HG03457 (cell line): ENCODE results near the gene SEC14L1.
"Not testable (repeated sequence)": the region's sequence is repeated elsewhere in the genome, so short reads cannot be mapped to it uniquely, and the experiment has no call there.

Experiments used
- ATAC-seq: cut with Tn5 transposase; IDR thresholded peaks from one replicate; pipeline ENCODE4 v1.9.1; 2021; ENCODE audit warnings: moderate number of reproducible peaks; ENCODE audit not compliant: unreplicated experiment

SEC14L1 gene

DNA sequence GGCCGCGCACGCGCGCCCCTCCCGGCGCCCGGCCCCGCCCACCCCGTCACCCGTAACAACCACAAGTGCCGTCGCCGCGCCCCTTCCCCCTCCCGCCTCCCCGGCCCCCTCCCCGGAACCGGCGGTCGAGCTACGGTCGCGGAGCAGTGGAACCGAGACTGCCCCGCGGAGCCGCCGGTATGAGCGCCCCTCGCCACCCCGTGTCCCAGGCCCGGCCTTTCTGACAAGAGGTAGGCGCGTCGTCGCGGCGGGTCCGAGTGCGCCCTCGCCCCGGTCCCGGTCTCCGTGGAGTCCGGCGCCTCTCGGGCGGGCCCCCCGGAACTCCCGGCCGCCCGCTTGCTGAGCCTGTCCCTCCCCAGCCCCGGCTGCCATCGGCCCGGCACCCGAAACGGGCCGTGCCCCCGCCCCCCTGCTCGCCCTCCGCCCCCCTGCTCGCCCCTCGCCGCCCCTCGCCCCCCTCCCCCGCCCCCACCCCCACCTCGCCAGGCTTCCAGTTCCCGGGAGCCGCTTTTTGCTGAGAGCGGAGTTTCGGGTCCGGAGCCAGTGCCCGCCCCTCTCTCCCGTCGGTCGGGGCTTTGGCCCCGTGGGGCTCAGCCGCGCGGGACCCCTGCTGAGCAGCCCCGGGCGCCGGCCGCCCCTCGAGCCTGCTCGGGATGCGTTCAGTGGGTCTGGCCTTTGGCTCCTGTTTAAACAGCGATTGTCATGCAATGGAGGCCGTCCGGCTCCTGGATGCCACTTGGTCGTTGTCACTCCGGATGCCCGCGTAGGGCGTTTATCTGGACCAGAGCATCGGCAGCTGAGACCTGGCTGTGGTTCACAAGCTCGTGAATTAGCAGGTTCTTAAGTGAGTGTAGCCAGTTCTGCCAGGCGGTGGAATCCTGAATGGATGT lies at the start of gene SEC14L1:
Gene SEC14L1, plus strand, starts transcription at position 92 of the 890 bp plus-strand sequence. CDS start 2,628 bp downstream, outside the sequence.
- ATAC-seq: peak; percentile 29

DNA sequence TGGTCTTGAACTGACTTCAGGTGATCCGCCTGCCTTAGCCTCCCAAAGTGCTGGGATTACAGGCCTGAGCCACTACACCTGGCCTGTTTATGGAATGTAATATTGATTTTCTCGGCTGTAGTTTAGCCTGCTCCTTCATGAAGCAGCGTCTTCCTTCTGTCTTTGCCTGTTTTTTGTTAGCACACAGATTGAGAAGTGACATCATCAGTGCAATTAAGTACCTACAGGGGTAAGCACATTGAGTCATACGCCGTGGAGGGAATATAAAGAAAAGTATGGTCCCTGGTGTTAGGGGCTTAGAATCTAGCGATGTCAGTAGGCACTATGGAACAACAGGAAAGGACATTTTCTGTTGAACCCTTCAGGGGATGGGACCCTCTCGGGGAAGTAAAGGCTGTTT lies 48.7 kb upstream of the SEC14L1 start:
- ATAC-seq: no peak

DNA sequence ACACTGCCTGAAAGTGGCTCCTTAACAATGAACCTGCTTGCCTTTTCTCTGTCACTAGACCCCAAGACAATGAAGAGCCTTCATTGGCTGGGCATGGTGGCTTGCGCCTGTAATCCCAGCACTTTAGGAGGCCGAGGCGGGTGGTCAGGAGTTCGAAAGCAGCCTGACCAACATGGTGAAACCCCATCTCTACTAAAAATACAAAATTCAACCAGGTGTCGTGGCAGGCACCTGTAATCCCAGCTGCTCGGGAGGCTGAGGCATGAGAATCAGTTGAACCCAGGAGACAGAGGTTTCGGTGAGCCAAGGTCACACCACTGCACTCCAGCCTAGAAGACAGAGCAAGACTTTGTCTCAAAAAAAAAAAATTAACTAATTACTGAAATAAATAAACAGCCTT lies 45.3 kb upstream of the SEC14L1 start:
- no peak for ATAC-seq

DNA sequence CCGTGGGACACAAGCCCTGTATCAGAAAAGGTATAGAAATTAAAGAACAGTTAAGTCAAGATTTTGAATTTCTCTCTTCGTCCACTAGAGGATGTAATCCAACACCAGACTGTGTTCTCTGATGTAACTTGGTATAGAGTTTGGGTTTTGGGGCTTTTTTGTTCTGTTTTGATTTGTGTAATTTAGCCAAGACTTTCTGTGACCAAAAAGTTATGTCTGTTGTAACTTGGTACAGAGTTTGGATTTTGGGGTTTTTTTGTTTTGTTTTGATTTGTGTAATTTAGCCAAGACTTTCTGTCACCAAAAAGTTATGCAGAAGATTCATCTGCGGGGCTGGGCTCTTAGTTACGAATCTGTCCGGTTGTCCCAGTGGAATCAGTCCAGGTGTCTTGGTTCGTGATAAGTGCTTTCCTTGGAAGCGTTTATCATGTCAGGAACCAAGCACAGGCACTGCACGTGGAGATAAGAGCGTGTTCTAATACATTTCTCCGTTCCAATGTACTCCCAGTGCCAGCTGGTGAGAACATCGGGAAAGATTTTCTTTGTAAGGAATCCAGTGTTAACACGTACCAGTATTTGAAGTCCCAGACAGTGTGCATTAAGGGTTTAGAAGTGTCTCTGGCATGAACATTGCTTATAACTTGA lies 44.1 kb upstream of the SEC14L1 start:
- no peak for ATAC-seq

DNA sequence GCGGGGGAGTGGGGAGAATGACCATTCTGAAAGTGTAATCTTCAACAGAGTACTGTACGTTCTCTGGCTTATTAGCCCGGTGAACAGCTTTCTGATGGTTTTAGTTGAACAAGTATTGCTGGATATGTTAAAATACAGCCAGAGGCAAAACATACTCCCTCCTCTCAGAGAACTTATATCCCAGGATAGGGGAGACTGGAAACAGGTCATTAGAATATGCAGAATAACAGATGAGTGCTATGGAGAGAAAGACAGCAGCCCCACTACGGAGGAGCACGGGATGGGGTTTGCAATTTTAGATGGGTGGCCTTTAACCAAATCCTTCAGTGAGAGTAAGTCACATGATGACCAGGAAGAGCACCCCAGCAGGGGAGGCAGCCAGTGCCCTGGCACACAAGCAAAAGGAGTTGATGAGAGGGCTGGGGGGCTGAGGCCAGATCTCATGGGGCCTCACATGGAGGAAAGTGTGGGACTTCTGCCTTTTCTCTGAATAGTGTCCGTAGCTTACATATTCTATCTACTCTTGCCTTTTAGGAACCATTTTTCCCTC lies 43.1 kb upstream of the SEC14L1 start:
- no peak for ATAC-seq

DNA sequence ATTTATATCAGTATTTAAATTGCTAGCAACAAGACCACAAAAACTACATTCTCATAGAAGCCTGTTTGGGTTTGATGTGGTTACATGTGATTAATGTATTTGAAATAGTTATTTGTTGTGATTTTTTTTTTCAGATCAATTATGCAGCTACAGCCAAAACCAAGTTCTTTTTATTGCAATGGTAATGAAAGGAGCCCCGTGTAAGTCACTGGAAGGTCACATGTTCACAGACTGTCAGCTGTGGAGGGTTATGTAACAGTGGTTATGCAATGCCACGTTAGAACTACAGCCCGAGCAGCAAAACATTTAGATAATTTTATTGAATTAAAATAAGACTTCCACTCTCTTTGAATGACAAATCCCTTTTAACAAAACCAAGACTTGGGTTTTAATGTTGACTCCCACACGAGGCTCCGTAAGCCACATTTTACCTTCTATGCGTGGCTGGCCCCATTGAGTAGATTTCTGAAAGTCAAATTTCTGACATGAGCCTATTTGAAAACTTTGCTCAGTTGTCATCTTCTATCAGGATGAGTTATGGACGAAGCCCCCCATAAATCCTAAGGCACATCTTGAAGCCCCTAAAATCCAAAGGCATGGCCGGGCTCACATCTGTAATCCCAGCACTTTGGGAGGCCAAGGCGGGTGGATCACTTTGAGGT lies 41.8 kb upstream of the SEC14L1 start:
- ATAC-seq: no peak

DNA sequence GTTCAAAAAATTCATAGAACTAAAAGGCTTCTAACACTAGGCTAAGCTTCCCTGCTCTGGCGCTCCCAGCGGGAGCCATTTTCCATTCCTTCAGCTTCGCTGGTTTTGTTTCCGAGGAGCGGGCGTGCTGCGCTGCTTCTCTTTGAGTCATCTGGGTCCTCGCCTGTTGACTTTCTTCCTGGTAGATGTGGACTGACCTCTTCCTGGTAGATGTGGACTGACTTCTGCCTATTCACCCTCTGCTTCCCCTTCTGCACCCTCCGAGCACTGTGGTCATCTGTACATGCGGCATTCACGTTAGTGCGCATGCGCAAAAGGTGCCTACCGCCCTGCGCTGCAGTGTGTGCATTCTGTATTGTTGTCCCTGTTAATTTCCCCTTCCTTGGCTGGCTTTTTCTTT lies 40.8 kb upstream of the SEC14L1 start:
- ATAC-seq: no peak

DNA sequence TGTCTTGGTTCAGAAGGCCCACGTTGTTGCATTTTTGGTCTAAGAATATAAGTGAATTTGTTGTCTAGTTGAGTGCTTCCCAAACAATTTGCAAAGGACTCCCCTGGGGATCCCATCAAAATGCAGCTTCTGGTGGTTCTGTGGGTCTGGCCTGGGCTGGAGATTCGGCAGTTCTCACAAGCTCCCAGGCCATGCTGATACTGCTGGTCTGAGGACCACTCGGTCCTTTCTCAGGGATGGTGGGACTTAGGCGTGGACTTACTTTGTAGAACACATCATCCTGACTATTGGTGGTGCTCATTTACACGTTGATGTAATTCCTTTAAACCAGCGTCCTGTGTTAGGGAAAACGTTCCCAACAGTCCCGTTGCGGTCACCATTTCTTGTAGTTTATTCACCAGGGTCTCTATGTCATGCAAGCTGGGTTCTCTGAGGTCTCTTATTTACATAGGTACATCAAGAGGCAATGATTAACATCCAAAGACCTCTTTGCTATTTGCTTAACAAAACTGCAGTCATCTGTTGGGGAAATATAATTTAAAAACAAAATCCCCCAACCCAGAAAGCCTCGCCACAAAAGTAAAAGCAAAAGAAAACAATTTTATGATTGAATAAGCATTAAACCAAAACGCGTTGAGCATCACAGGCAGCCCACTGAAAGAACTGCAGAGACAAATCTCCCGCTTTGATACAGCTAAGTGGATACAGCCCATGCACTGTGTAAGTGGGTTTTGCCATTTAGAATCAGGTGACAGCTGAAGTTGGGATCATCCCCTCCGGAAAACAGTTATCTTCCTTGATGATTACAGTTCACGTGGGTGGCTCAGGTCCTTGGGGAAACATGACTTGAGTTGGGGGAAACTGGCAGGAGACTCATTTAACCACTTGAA lies 39.0 kb upstream of the SEC14L1 start:
- no peak for ATAC-seq

DNA sequence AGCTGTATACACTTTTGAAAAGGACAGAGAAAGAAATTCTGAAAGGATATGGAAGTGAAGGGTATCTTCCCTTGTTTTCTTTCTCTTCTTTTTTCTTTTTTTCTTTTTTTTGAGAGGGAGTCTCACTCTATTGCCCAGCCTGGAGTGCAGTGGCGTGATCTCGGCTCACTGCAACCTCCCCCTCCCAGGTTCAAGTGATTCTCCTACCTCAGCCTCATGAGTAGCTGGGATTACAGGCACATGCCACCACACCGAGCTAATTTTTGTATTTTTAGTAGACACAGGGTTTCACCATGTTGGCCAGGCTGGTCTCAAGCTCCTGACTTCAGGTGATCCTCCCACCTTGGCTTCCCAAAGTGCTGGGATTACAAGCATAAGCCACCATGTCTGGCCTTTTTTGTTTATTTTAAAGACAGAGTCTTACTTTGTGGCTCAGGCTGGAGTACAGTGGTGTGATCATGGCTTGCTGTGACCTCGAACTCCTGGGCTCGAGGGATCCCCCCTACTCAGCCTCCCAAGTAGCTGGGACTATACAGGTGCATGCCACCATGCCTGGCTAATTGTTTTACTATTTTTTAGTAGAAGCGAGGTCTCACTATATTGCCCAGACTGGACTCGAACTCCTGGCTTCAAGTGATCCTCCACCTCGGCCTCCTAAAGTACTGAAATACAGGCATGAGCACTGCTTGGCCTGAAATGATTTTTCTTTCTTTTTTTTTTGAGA lies 38.2 kb upstream of the SEC14L1 start:
- ATAC-seq: not testable (repeated sequence)

DNA sequence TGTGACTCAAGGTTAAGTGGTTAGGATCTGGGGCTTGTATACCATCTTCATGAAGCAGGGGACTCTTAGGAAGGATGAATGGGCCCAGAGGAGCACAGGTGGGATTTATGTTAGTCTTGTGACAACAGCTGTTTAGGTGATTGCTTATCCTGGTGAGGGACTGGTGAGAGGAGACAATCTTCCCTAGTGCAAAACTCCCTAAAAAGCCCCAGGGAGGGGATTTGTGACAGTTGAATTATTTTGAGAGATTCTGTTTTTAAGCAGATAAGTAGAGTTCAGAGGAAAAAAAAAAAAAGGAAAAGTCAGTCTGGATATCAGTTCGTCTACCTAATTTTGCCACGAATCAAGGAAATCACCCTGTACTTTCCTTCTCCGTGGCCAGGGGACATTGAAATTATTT lies 35.1 kb upstream of the SEC14L1 start:
- no peak for ATAC-seq

DNA sequence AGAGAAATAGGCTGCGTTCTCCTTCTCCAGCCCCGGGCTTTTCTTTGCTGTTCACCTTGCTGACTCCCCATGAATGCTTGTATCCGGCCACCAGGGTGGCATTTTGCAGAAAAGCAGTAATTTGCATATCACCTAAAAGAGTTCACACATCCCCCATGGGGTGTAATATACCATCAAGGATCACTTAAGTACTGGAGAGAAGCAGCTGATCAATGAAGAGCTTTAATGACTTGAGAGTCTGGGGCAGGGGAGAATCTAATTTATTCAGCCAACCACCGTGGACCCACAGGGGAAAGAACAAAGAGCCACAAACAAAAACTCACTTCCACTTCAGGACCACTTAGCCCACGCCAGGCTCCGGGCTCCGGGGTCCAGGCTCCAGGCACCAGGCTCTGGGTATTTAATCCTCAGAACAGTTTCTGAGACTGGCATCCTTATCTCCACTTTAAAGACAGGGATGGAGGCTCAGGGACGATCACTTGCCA lies 33.9 kb upstream of the SEC14L1 start:
- ATAC-seq: no peak

DNA sequence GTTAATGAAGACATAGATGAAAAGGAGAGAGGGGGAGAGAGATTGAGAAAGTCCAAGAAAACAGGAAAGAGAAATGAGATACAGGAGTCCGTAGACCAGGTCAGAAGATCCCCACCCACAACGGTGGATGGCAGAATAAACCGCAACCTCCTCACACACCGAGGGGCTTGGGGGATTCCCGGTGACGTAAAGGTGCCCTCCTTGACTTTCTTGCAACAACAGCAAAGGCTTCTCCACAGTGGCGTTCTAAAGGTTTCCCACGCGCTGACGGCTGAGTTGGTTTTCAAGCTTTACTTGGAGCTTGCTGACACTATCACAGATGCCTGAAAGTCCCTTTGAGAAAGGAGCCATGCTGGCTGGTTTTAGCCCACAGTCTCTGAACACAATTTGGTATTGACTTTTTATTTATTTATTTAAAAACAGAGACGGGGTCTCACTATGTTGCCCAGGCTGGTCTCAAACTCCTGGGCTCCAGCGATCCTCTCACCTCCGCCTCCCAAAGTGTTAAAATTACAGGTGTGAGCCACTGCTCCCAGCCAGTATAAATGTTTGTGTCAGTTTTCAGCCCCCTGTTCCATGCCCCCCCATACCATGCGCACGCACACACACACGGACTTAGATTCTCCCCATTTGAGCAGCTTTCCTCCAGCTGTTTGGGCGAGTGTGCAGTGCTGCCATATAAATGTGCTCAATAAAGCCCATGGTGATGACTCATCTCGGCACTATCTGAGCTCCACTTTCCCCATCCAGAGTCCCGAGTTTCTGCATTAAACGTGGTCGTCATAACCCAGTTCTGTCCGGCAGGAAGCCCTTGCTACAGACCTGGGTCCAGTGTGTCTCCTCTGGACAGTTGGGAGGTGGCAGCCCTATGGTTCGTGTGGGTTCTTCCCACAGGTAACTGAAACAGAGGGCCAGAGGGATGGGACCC lies 33.0 kb upstream of the SEC14L1 start:
- ATAC-seq: no peak

DNA sequence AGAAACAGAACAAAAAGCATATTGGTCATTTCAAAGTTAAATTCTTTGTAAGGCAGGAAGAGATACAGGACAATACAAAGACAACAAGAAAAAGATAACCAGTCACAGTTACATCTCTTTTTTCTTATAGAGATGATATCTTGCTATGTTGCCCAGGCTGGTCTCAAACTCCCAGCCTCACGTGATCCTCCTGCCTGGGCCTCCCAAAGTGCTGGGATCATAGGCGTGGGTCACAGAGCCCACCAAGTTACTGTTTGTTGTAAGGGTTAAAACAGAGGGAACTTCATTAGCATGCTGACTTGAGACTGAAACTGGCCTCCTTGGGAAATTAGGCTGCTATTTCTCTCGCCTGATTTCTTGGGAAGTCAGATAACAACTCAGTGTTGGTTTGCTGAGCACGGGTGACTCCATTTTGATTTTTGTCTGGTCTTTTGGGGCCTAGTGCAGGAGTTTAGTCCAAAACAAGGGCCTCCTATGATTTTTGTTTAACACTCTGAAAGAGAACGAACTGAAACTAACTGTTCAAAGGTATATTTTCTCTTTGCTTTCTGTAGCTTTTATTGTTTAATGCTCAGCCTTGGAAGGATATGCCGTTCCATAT lies 31.5 kb upstream of the SEC14L1 start:
- ATAC-seq: no peak

DNA sequence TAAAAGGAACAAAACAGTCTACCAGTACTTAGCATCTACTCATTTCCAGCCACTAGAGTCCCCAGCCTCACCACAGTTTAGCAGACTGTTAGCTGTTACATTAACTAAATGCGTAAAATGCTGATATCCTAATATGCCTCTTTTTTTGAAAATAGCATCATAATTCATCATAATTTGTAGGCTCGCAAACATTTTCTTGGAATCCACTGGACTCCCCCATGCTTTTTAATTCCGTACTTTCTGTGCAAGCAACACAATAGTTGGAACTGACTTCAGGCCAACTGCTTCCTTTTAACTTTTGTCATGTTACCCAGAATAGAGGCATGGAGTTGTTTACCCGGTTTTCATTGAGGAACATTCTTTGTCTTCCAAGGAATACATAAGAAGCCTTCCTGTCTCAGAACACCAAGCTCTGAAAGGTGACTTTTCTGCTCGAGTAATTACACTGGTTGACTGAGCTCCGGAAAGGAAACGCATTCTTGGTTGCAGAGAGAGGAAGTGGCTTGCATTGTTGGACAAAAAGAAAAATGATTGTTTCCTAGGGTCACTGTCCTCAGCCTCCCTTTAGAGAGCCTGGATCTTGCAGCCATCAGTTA lies 30.9 kb upstream of the SEC14L1 start:
- no peak for ATAC-seq

DNA sequence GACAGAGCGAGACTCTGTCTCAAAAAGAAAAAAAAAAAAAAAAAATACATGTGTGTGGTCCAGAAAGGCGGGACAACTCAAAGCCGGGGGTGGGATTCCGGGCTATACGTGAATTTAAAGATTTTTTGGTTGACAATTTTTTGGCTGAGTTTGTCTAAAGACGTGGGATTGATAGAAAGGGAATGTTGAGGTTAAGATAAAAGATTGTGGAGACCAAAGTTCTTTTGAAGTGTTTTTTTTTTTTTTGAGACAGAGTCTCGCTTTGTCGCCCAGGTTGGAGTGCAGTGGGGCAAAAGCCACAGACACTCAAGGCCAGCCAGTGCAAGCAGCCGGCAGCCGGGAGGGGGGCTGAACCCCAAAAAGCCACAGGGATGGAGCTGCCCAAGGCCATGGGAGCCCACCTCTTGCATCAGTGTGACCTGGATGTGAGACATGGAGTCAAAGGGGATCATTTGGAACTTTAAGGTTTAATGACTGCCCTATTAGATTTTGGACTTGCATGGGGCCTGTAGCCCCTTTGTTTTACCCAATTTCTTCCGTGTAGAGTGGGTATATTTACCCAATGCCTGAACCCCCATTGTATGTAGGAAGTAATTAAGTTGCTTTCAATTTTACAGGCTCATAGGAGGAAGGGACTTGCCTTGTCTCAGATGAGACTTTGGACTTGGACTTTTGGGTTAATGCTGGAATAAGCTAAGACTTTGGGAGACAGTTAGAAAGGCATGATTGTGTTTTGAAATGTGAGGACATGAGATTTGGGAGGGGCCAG lies 29.4 kb upstream of the SEC14L1 start:
- ATAC-seq: not testable (repeated sequence)

DNA sequence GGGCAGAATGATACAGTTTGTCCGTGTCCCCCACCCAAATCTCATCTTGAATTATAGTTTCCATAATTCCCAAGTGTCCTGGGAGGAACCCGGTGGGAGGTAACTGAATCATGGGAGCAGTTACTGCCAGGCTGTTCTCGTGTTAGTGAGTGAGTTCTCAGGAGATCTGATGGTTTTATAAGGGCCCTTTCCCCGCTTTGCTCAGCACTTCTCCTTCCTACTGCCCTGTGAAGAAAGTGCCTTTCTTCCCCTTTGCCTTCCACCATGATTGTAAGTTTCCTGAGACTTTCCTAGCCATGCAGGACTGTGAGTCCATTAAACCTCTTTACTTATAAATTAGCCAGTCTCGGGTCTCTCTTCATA lies 28.9 kb upstream of the SEC14L1 start:
- ATAC-seq: no peak

DNA sequence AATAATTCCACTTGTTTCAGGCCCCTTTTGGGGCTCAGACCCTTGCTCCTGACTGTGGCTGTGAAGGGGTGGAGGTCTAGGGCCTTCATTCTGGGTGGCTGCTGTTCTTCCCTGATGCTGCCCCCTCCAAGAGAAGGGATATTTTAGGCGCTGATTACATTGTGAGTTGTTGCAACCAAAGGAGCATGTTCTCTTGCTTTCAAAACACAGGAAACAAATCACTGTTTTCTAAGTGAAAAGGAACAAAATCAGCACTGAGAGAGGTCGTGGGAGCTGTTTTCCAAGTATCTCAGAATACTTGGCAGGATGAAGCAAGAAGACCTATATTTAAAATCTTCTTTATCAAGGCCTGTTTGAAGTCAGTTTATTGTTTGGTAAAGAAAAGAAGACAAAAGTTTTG lies 25.3 kb upstream of the SEC14L1 start:
- no peak for ATAC-seq
